Brain microvascular endothelial cell (primary cell): Measurements from ENCODE around the gene KCNG2.

Experiments used
- DNase-seq: peaks from one replicate; pipeline ENCODE4 v3.0.0-alpha.2; 2020
- H3K27ac ChIP-seq: fragments of 250-450 bp; sonication (Bioruptor Pico); 2 replicates; pipeline ENCODE4 v1.5.1; 2020; ENCODE audit warnings: mild to moderate bottlenecking, moderate library complexity
- H3K27me3 ChIP-seq: fragments of 250-450 bp; sonication (Bioruptor Pico); replicated peaks from 2 replicates; pipeline ENCODE4 v1.5.1; 2020; ENCODE audit warnings: mild to moderate bottlenecking
- H3K36me3 ChIP-seq: fragments of 250-450 bp; sonication (Bioruptor Pico); replicated peaks from 2 replicates; pipeline ENCODE4 v1.5.1; 2020; ENCODE audit warnings: mild to moderate bottlenecking
- H3K4me3 ChIP-seq: 2 replicates; pipeline ENCODE4 v1.5.1; 2011; ENCODE audit warnings: low read depth, mild to moderate bottlenecking, control low read depth, low read length, moderate library complexity
- CTCF ChIP-seq: IDR thresholded peaks from 2 replicates; pipeline ENCODE4 v1.5.1; 2011; ENCODE audit warnings: low read depth, mild to moderate bottlenecking, moderate library complexity, low read length, control low read depth, inconsistent platforms; ENCODE audit errors: missing control alignments
- in situ Hi-C: cut with HindIII; loops from 2 replicates; pipeline ENCODE4 v1.10.0; 2017; ENCODE audit warnings: low sequenced_read_pairs, low pct_ligation_motif_present

The KCNG2 gene

GRCh38 chr18:79940126-79940813 lies 142.5 kb downstream of the KCNG2 start:
- Histone ChIP-seq H3K36me3 (peaks cover 9% of the 10 kb centered on the region), H3K27me3 (no peaks in the 10 kb centered on the region), H3K27ac (no peak overlapping the region), H3K4me3 (no peak overlapping the region)
- no peak for TF ChIP-seq CTCF
- in situ Hi-C loops = no loop called here
- no peak for DNase-seq

GRCh38 chr18:79940814-79941472 lies 143.2 kb downstream of the KCNG2 start:
- no peak for DNase-seq
- Histone ChIP-seq H3K36me3 (peaks cover 9% of the 10 kb centered on the region), H3K27ac (no peak overlapping the region), H3K27me3 (no peaks in the 10 kb centered on the region), H3K4me3 (no peak overlapping the region)
- in situ Hi-C loops = no loop called here
- no peak for TF ChIP-seq CTCF

- DNase-seq = no peak
- Histone ChIP-seq H3K27ac (no peak overlapping the region), H3K36me3 (peaks cover 9% of the 10 kb centered on the region), H3K27me3 (no peaks in the 10 kb centered on the region), H3K4me3 (no peak overlapping the region)
- no peak for TF ChIP-seq CTCF
- in situ Hi-C loops = no loop called here
These were observed 143.9 kb downstream of the KCNG2 start for GRCh38 chr18:79941473-79942119.

GRCh38 chr18:79942211-79942610 lies 144.5 kb downstream of the KCNG2 start:
- in situ Hi-C loops = no loop called here
- no peak for DNase-seq
- H3K36me3 ChIP-seq = peaks cover 9% of the 10 kb centered on the region
- TF ChIP-seq CTCF = no peak
- H3K27ac ChIP-seq = no peak overlapping the region
- H3K27me3 ChIP-seq = no peaks in the 10 kb centered on the region
- no peak overlapping the region for H3K4me3 ChIP-seq

GRCh38 chr18:79942786-79943607 lies 145.3 kb downstream of the KCNG2 start:
- Histone ChIP-seq H3K4me3 (no peak overlapping the region), H3K36me3 (peaks cover 9% of the 10 kb centered on the region), H3K27me3 (no peaks in the 10 kb centered on the region), H3K27ac (no peak overlapping the region)
- in situ Hi-C loops = no loop called here
- no peak for TF ChIP-seq CTCF
- no peak for DNase-seq
